HEK293 (cell line): ENCODE measurements around the gene UBAP2L.
A peak's percentile ranks its signal among the peaks of the same experiment; 100 is the strongest.

Experiments used
- GLIS1 ChIP-seq: fragments of 450-650 bp; formaldehyde crosslinking; IDR thresholded peaks from 2 replicates; pipeline ENCODE4 v1.5.1; 2016; ENCODE audit warnings: missing biosample characterization, missing genetic modification characterization
- KLF8 ChIP-seq: fragments of 450-650 bp; formaldehyde crosslinking; IDR thresholded peaks from 2 replicates; pipeline ENCODE4 v1.5.1; 2016; ENCODE audit warnings: missing biosample characterization, missing genetic modification characterization
- SETDB1 ChIP-seq: IDR thresholded peaks from one replicate; pipeline ENCODE4 v1.6.1; 2017; ENCODE audit warnings: mild to moderate bottlenecking, low read length, moderate library complexity, mixed read lengths; ENCODE audit not compliant: insufficient read length
- SP3 ChIP-seq: fragments of 450-650 bp; formaldehyde crosslinking; IDR thresholded peaks from 2 replicates; pipeline ENCODE4 v1.5.1; 2016; ENCODE audit warnings: missing biosample characterization, missing genetic modification characterization
- SP7 ChIP-seq: fragments of 450-650 bp; formaldehyde crosslinking; IDR thresholded peaks from 2 replicates; pipeline ENCODE4 v1.5.1; 2016; ENCODE audit warnings: missing biosample characterization, missing genetic modification characterization
- TRIM28 ChIP-seq: IDR thresholded peaks from 2 replicates; pipeline ENCODE4 v1.6.1; 2011; ENCODE audit warnings: low read length, control low read depth, borderline replicate concordance
- ZNF175 ChIP-seq: fragments of 450-650 bp; formaldehyde crosslinking; IDR thresholded peaks from 2 replicates; pipeline ENCODE4 v1.5.1; 2016; ENCODE audit warnings: missing biosample characterization, missing genetic modification characterization
- ZNF184 ChIP-seq: fragments of 450-650 bp; IDR thresholded peaks from 2 replicates; pipeline ENCODE4 v1.5.1; 2018; ENCODE audit warnings: missing biosample characterization, mild to moderate bottlenecking, missing genetic modification characterization
- ZNF214 ChIP-seq: fragments of 450-650 bp; formaldehyde crosslinking; IDR thresholded peaks from 2 replicates; pipeline ENCODE4 v1.5.1; 2017; ENCODE audit warnings: missing biosample characterization, mild to moderate bottlenecking, missing genetic modification characterization, borderline replicate concordance
- ZNF23 ChIP-seq: fragments of 450-650 bp; formaldehyde crosslinking; IDR thresholded peaks from 2 replicates; pipeline ENCODE4 v1.5.1; 2016; ENCODE audit warnings: missing biosample characterization, missing genetic modification characterization, borderline replicate concordance
- ZNF248 ChIP-seq: fragments of 450-650 bp; formaldehyde crosslinking; IDR thresholded peaks from 2 replicates; pipeline ENCODE4 v1.5.1; 2017; ENCODE audit warnings: missing biosample characterization, missing genetic modification characterization
- ZNF324 ChIP-seq: fragments of 450-650 bp; formaldehyde crosslinking; IDR thresholded peaks from 2 replicates; pipeline ENCODE4 v1.5.1; 2016; ENCODE audit warnings: missing biosample characterization, missing genetic modification characterization
- ZNF350 ChIP-seq: fragments of 450-650 bp; formaldehyde crosslinking; IDR thresholded peaks from 2 replicates; pipeline ENCODE4 v1.5.0; 2017; ENCODE audit warnings: missing biosample characterization, mild to moderate bottlenecking, missing genetic modification characterization
- ZNF37A ChIP-seq: fragments of 450-650 bp; IDR thresholded peaks from 2 replicates; pipeline ENCODE4 v1.5.1; 2018; ENCODE audit warnings: missing biosample characterization, missing genetic modification characterization
- ZNF398 ChIP-seq: fragments of 450-650 bp; formaldehyde crosslinking; IDR thresholded peaks from 2 replicates; pipeline ENCODE4 v1.5.1; 2017; ENCODE audit warnings: missing biosample characterization, missing genetic modification characterization
- ZNF404 ChIP-seq: fragments of 450-650 bp; formaldehyde crosslinking; IDR thresholded peaks from 2 replicates; pipeline ENCODE4 v1.5.1; 2017; ENCODE audit warnings: missing biosample characterization, missing genetic modification characterization
- ZNF529 ChIP-seq: fragments of 450-650 bp; formaldehyde crosslinking; IDR thresholded peaks from 2 replicates; pipeline ENCODE4 v1.5.1; 2017; ENCODE audit warnings: missing genetic modification characterization, missing biosample characterization; ENCODE audit not compliant: insufficient replicate concordance
- ZNF571 ChIP-seq: fragments of 450-650 bp; formaldehyde crosslinking; IDR thresholded peaks from 2 replicates; pipeline ENCODE4 v1.5.0; 2017; ENCODE audit warnings: missing biosample characterization, missing genetic modification characterization
- ZNF600 ChIP-seq: fragments of 450-650 bp; formaldehyde crosslinking; IDR thresholded peaks from 2 replicates; pipeline ENCODE4 v1.5.1; 2016; ENCODE audit warnings: missing biosample characterization, missing genetic modification characterization
- ZNF610 ChIP-seq: fragments of 450-650 bp; formaldehyde crosslinking; IDR thresholded peaks from 2 replicates; pipeline ENCODE4 v1.5.1; 2016; ENCODE audit warnings: missing biosample characterization, missing genetic modification characterization, borderline replicate concordance
- ZNF629 ChIP-seq: fragments of 450-650 bp; formaldehyde crosslinking; IDR thresholded peaks from 2 replicates; pipeline ENCODE4 v1.5.1; 2017; ENCODE audit warnings: missing biosample characterization, missing genetic modification characterization
- ZNF639 ChIP-seq: fragments of 450-650 bp; formaldehyde crosslinking; IDR thresholded peaks from 2 replicates; pipeline ENCODE4 v1.5.1; 2016; ENCODE audit warnings: missing biosample characterization, missing genetic modification characterization
- ZNF645 ChIP-seq: fragments of 450-650 bp; formaldehyde crosslinking; IDR thresholded peaks from 2 replicates; pipeline ENCODE4; 2016; ENCODE audit warnings: missing biosample characterization, missing genetic modification characterization
- ZNF654 ChIP-seq: fragments of 450-650 bp; formaldehyde crosslinking; IDR thresholded peaks from 2 replicates; pipeline ENCODE4 v1.5.1; 2016; ENCODE audit warnings: low read depth, missing biosample characterization, missing genetic modification characterization
- ZNF768 ChIP-seq: fragments of 450-650 bp; formaldehyde crosslinking; IDR thresholded peaks from 2 replicates; pipeline ENCODE4 v1.5.1; 2018; ENCODE audit warnings: missing biosample characterization, mild to moderate bottlenecking, missing genetic modification characterization
- TF ChIP-seq, protein P1 (sequence below): fragments of 450-650 bp; formaldehyde crosslinking; conservative IDR thresholded peaks from 2 replicates; pipeline ENCODE4 v1.5.1; 2016; ENCODE audit warnings: low read depth, missing biosample characterization, missing genetic modification characterization
- TF ChIP-seq, protein P2 (sequence below): fragments of 450-650 bp; formaldehyde crosslinking; IDR thresholded peaks from 2 replicates; pipeline ENCODE4 v1.5.1; 2016; ENCODE audit warnings: missing biosample characterization, missing genetic modification characterization

Gene UBAP2L

DNA sequence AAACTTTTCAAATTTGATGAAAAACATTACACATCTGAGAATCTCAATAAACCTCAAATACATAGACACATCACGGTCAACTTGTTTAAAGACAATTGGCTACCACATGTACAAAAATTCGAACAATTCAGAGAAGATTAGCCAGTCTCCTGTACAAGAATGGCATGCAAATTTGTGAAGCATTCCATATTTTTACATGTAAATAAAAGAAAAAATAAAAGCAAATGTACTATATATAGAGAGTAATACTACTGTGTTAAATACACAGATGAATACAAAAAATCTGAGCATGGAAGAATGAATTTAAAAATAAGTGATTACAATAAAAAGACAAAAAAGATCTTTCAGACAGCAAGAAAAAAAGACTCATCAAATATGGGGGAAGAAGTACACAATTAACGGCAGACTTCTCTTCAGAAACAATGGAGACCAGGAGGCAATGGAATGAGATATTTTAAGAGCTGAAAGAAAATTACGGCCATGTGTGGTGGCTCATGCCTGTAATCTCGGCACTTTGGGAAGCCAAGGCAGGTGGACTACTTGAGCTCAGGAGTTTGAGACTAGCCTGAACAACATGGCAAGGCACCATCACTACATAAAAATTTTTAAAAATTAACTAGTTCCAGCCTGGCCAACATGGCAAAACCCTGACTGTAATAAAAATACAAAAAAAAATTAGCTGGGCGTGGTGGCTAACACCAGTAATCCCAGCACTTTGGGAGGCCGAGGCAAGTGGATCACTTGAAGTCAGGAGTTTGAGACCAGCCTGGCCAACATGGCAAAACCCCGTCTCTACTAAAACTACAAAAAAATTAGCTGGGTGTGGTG is 74.9 kb downstream of the UBAP2L start (continued):
- 0 out of 2 replicates have a peak, but pooled peaks have one; percentile 15 for TF ChIP-seq ZNF37A (tag by site-specific recombination)
- peak; percentile 87 for TF ChIP-seq ZNF610 (tag by site-specific recombination)
- peak; percentile 96 for TF ChIP-seq SETDB1
- no peak for TF ChIP-seq ZNF571 (tag by site-specific recombination)
- TF ChIP-seq ZNF248, result peak; percentile 63; the same call in 1 of the 2 replicates
- no peak for TF ChIP-seq ZNF404
- no peak for TF ChIP-seq ZNF600 (tag by site-specific recombination)
- no peak for TF ChIP-seq GLIS1 (tag by site-specific recombination)
- TF ChIP-seq ZNF639 (tag by site-specific recombination), result peak; percentile 59; the same call in 1 of the 2 replicates
- TF ChIP-seq ZNF645 (tag by site-specific recombination), result no peak
- TF ChIP-seq TRIM28, result peak; percentile 94
- no peak for TF ChIP-seq ZNF175 (tag by site-specific recombination)
- TF ChIP-seq ZNF23 (tag by site-specific recombination), result no peak
- TF ChIP-seq ZNF350 (tag by site-specific recombination), result no peak
- peak; percentile 33; the same call in 1 of the 2 replicates for TF ChIP-seq KLF8 (tag by site-specific recombination)
- peak; percentile 95 for TF ChIP-seq ZNF184 (tag by site-specific recombination)
- TF ChIP-seq, protein P1, sequence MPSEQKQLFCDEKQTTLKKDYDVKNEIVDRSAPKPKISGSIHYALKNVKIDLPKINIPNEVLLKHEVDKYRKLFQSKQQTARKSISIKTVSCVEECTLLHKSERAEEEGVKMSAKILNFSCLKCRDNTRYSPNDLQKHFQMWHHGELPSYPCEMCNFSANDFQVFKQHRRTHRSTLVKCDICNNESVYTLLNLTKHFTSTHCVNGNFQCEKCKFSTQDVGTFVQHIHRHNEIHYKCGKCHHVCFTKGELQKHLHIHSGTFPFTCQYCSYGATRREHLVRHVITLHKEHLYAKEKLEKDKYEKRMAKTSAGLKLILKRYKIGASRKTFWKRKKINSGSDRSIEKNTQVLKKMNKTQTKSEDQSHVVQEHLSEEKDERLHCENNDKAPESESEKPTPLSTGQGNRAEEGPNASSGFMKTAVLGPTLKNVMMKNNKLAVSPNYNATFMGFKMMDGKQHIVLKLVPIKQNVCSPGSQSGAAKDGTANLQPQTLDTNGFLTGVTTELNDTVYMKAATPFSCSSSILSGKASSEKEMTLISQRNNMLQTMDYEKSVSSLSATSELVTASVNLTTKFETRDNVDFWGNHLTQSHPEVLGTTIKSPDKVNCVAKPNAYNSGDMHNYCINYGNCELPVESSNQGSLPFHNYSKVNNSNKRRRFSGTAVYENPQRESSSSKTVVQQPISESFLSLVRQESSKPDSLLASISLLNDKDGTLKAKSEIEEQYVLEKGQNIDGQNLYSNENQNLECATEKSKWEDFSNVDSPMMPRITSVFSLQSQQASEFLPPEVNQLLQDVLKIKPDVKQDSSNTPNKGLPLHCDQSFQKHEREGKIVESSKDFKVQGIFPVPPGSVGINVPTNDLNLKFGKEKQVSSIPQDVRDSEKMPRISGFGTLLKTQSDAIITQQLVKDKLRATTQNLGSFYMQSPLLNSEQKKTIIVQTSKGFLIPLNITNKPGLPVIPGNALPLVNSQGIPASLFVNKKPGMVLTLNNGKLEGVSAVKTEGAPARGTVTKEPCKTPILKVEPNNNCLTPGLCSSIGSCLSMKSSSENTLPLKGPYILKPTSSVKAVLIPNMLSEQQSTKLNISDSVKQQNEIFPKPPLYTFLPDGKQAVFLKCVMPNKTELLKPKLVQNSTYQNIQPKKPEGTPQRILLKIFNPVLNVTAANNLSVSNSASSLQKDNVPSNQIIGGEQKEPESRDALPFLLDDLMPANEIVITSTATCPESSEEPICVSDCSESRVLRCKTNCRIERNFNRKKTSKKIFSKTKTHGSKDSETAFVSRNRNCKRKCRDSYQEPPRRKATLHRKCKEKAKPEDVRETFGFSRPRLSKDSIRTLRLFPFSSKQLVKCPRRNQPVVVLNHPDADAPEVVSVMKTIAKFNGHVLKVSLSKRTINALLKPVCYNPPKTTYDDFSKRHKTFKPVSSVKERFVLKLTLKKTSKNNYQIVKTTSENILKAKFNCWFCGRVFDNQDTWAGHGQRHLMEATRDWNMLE (tag by site-specific recombination), result peak; percentile 64; the same call in 1 of the 2 replicates
- TF ChIP-seq ZNF768 (tag by site-specific recombination), result no peak
- 0 out of 2 replicates have a peak, but pooled peaks have one; percentile 34 for TF ChIP-seq ZNF629 (tag by site-specific recombination)
- TF ChIP-seq SP7 (tag by site-specific recombination), result 0 out of 2 replicates have a peak, but pooled peaks have one; percentile 40
- no peak for TF ChIP-seq ZNF214
- TF ChIP-seq ZNF529 (tag by site-specific recombination), result peak; percentile 85
- TF ChIP-seq SP3 (tag by site-specific recombination), result no peak
- 0 out of 2 replicates have a peak, but pooled peaks have one; percentile 3 for TF ChIP-seq ZNF654 (tag by site-specific recombination)
- no peak for TF ChIP-seq ZNF398 (tag by site-specific recombination)
- TF ChIP-seq ZNF324 (tag by site-specific recombination), result 0 out of 2 replicates have a peak, but pooled peaks have one; percentile 69
- TF ChIP-seq, protein P2, sequence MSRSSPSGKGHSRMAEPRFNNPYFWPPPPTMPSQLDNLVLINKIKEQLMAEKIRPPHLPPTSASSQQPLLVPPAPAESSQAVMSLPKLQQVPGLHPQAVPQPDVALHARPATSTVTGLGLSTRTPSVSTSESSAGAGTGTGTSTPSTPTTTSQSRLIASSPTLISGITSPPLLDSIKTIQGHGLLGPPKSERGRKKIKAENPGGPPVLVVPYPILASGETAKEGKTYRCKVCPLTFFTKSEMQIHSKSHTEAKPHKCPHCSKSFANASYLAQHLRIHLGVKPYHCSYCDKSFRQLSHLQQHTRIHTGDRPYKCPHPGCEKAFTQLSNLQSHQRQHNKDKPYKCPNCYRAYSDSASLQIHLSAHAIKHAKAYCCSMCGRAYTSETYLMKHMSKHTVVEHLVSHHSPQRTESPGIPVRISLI (tag by site-specific recombination), result peak; percentile 85
- TF ChIP-seq, all 188 proteins: peak for 23
